Fibroblast of pulmonary artery (primary cell): Measurements from ENCODE around the gene ABCA12.

Source experiments
- DNase-seq: peaks from one replicate; pipeline ENCODE4 v3.0.0-alpha.2; 2010; ENCODE audit warnings: low read depth
- H3K4me3 ChIP-seq: replicated peaks from 2 replicates; pipeline ENCODE4 v1.5.1; 2011; ENCODE audit warnings: low read depth, mild to moderate bottlenecking, control low read depth, low read length, moderate library complexity
- CTCF ChIP-seq: IDR thresholded peaks from 2 replicates; pipeline ENCODE4 v1.5.1; 2011; ENCODE audit warnings: mild to moderate bottlenecking, control low read depth, low read length, inconsistent platforms; ENCODE audit errors: missing control alignments

ABCA12 gene

DNA sequence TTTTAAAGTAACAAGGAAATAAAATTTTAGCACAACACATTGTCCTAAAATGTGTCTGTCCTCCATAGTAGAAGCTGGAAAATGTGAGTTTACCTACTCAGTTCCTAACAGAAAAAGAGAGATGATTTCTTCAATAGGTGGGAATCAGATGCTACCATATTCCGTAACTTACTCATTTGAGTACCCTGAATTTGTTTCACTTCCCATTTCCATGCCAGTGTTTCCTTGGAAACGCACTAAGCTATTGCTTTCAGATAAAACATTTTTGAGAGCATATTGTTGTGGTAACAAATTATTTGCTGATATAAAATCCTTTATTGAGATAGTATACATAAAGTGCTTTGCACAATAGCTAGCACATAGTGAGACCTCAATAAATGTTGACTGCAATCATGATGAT lies 191.5 kb downstream of the ABCA12 start:
- TF ChIP-seq CTCF = no peak
- no peak overlapping the region for H3K4me3 ChIP-seq
- no peak for DNase-seq

DNA sequence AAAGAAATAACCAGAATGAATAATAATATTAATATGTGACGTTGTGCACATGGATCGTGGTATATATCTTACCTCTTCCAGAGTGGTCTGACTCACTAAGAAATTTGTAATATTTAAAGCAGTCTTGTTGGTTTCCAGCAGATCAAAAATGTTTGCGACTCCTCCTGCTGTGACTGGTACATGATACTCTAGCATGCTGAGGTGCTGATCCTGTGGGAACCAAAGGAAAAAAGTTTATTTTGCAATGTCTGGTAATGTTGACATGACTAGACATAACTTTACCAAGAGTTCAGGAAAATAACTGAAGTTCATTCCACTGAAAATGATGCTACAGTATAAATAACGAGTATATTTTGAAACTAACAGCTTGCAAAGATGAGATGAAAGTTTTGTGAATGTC lies 204.4 kb downstream of the ABCA12 start:
- no peak for TF ChIP-seq CTCF
- no peak overlapping the region for H3K4me3 ChIP-seq
- no peak for DNase-seq

- no peak overlapping the region for H3K4me3 ChIP-seq
- TF ChIP-seq CTCF = no peak
- no peak for DNase-seq
Observed at GRCh38 chr2:214904634-214905033, 233.8 kb downstream of the ABCA12 start.

- DNase-seq = no peak
- no peak for TF ChIP-seq CTCF
- H3K4me3 ChIP-seq = no peak overlapping the region
Observed at GRCh38 chr2:214904176-214904575, 234.2 kb downstream of the ABCA12 start.

- no peak for TF ChIP-seq CTCF
- no peak overlapping the region for H3K4me3 ChIP-seq
- DNase-seq = no peak
Observed at GRCh38 chr2:214902286-214902685, 236.1 kb downstream of the ABCA12 start.

DNA sequence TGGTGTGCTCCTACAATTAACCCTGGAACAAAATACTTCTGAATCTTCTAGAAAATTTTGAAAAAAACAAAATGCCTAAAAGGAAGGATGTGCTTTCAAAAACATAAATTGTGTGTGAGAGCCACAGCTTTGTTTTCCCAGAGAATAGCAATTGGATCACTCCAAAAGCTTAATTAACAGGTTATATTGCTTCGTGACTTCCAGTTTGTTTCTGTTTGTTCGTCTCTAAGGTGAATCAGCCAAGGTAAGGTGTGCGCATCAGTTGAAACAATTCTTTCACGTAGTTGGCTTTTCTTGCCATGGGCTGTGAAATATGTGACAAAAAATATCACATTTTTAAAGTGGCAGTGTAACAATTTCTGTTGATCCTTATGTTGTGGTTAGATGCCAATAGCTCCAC lies 238.7 kb downstream of the ABCA12 start:
- H3K4me3 ChIP-seq = no peak overlapping the region
- TF ChIP-seq CTCF = no peak
- no peak for DNase-seq

- DNase-seq = no peak
- no peak overlapping the region for H3K4me3 ChIP-seq
- TF ChIP-seq CTCF = no peak
Observed at GRCh38 chr2:214896274-214896673, 242.2 kb downstream of the ABCA12 start.
